IPS-18a (cell line): ENCODE data around the gene PARVA.

ENCODE experiments used
- H3K27ac ChIP-seq: one replicate; pipeline ENCODE4 v1.5.1; 2013; ENCODE audit warnings: low read length
- H3K27me3 ChIP-seq: one replicate; pipeline ENCODE4 v1.6.1; 2013; ENCODE audit warnings: mild to moderate bottlenecking, low read length; ENCODE audit not compliant: control insufficient read depth, insufficient read depth
- H3K36me3 ChIP-seq: one replicate; pipeline ENCODE4 v1.6.1; 2013; ENCODE audit warnings: low read depth, low read length; ENCODE audit not compliant: control insufficient read depth
- H3K4me1 ChIP-seq: one replicate; pipeline ENCODE4 v1.6.1; 2013; ENCODE audit warnings: low read depth, low read length; ENCODE audit not compliant: control insufficient read depth
- H3K4me3 ChIP-seq: one replicate; pipeline ENCODE4 v1.5.1; 2013; ENCODE audit warnings: low read length
- H3K9ac ChIP-seq: one replicate; pipeline ENCODE4 v1.6.1; 2013; ENCODE audit warnings: mild to moderate bottlenecking, low read length, moderate library complexity
- H3K9me3 ChIP-seq: one replicate; pipeline ENCODE4 v1.6.1; 2013; ENCODE audit warnings: low read depth, low read length; ENCODE audit not compliant: control insufficient read depth

Gene PARVA

GRCh38 chr11:12439615-12440014 lies 62.2 kb downstream of the PARVA start:
- Histone ChIP-seq H3K27me3 (no peaks in the 10 kb centered on the region), H3K4me1 (peaks cover 4% of the 10 kb centered on the region), H3K9ac (no peak overlapping the region), H3K9me3 (no peaks in the 10 kb centered on the region), H3K36me3 (no peaks in the 10 kb centered on the region), H3K4me3 (no peak overlapping the region), H3K27ac (no peak overlapping the region)

- no peak overlapping the region for H3K9ac ChIP-seq
- H3K4me3 ChIP-seq, result no peak overlapping the region
- peaks cover 4% of the 10 kb centered on the region for H3K4me1 ChIP-seq
- no peaks in the 10 kb centered on the region for H3K36me3 ChIP-seq
- no peaks in the 10 kb centered on the region for H3K9me3 ChIP-seq
- no peak overlapping the region for H3K27ac ChIP-seq
- no peaks in the 10 kb centered on the region for H3K27me3 ChIP-seq
These were observed 63.2 kb downstream of the PARVA start for GRCh38 chr11:12440565-12440964.

- H3K27me3 ChIP-seq, result no peaks in the 10 kb centered on the region
These were observed 64.0 kb downstream of the PARVA start for GRCh38 chr11:12441231-12441861.

GRCh38 chr11:12444601-12445000 lies 67.2 kb downstream of the PARVA start:
- H3K27ac ChIP-seq, result no peak overlapping the region
- H3K9me3 ChIP-seq, result no peaks in the 10 kb centered on the region
- H3K9ac ChIP-seq, result no peak overlapping the region
- H3K27me3 ChIP-seq, result no peaks in the 10 kb centered on the region
- peaks cover 3% of the 10 kb centered on the region for H3K4me1 ChIP-seq
- no peak overlapping the region for H3K4me3 ChIP-seq
- H3K36me3 ChIP-seq, result no peaks in the 10 kb centered on the region

More at GRCh38 chr11:12441231-12441861, 64.0 kb downstream of the PARVA start:
- no peaks in the 10 kb centered on the region for H3K36me3 ChIP-seq
- H3K27ac ChIP-seq, result no peak overlapping the region
- no peak overlapping the region for H3K4me3 ChIP-seq
- no peak overlapping the region for H3K9ac ChIP-seq
- H3K4me1 ChIP-seq, result peaks cover 4% of the 10 kb centered on the region
- no peaks in the 10 kb centered on the region for H3K9me3 ChIP-seq

- Histone ChIP-seq H3K4me1 (no peaks in the 10 kb centered on the region), H3K4me3 (no peak overlapping the region), H3K27ac (no peak overlapping the region), H3K27me3 (no peaks in the 10 kb centered on the region), H3K9ac (no peak overlapping the region), H3K9me3 (no peaks in the 10 kb centered on the region), H3K36me3 (no peaks in the 10 kb centered on the region)
These were observed 67.6 kb downstream of the PARVA start for GRCh38 chr11:12445001-12445400.

GRCh38 chr11:12446863-12447262 lies 69.5 kb downstream of the PARVA start:
- H3K4me3 ChIP-seq, result no peak overlapping the region

GRCh38 chr11:12448131-12448939 lies 71.0 kb downstream of the PARVA start:
- no peak overlapping the region for H3K27ac ChIP-seq
- H3K4me1 ChIP-seq, result no peaks in the 10 kb centered on the region
- H3K9ac ChIP-seq, result no peak overlapping the region
- no peaks in the 10 kb centered on the region for H3K36me3 ChIP-seq
- no peaks in the 10 kb centered on the region for H3K9me3 ChIP-seq
- H3K27me3 ChIP-seq, result no peaks in the 10 kb centered on the region
- H3K4me3 ChIP-seq, result no peak overlapping the region

More at GRCh38 chr11:12446863-12447262, 69.5 kb downstream of the PARVA start:
- Histone ChIP-seq H3K27me3 (no peaks in the 10 kb centered on the region), H3K27ac (no peak overlapping the region), H3K9ac (no peak overlapping the region), H3K4me1 (no peaks in the 10 kb centered on the region), H3K36me3 (no peaks in the 10 kb centered on the region), H3K9me3 (no peaks in the 10 kb centered on the region)

GRCh38 chr11:12449961-12450715 lies 72.8 kb downstream of the PARVA start:
- H3K9ac ChIP-seq, result no peak overlapping the region
- H3K9me3 ChIP-seq, result no peaks in the 10 kb centered on the region
- H3K36me3 ChIP-seq, result no peaks in the 10 kb centered on the region
- no peak overlapping the region for H3K4me3 ChIP-seq
- no peaks in the 10 kb centered on the region for H3K4me1 ChIP-seq
- no peaks in the 10 kb centered on the region for H3K27me3 ChIP-seq
- H3K27ac ChIP-seq, result no peak overlapping the region

GRCh38 chr11:12451179-12451814 lies 73.9 kb downstream of the PARVA start:
- Histone ChIP-seq H3K27ac (no peak overlapping the region), H3K27me3 (no peaks in the 10 kb centered on the region), H3K4me1 (no peaks in the 10 kb centered on the region), H3K36me3 (no peaks in the 10 kb centered on the region), H3K9me3 (no peaks in the 10 kb centered on the region), H3K4me3 (no peak overlapping the region), H3K9ac (no peak overlapping the region)

GRCh38 chr11:12453243-12453642 lies 75.9 kb downstream of the PARVA start:
- H3K27ac ChIP-seq, result no peak overlapping the region
- H3K9me3 ChIP-seq, result no peaks in the 10 kb centered on the region
- no peaks in the 10 kb centered on the region for H3K4me1 ChIP-seq
- no peak overlapping the region for H3K4me3 ChIP-seq
- no peak overlapping the region for H3K9ac ChIP-seq
- no peaks in the 10 kb centered on the region for H3K27me3 ChIP-seq
- no peaks in the 10 kb centered on the region for H3K36me3 ChIP-seq

GRCh38 chr11:12454782-12455181 lies 77.4 kb downstream of the PARVA start:
- no peak overlapping the region for H3K4me3 ChIP-seq
- H3K36me3 ChIP-seq, result no peaks in the 10 kb centered on the region
- no peaks in the 10 kb centered on the region for H3K27me3 ChIP-seq
- no peaks in the 10 kb centered on the region for H3K9me3 ChIP-seq
- no peaks in the 10 kb centered on the region for H3K4me1 ChIP-seq
- no peak overlapping the region for H3K9ac ChIP-seq
- H3K27ac ChIP-seq, result no peak overlapping the region
